Astrocyte of the cerebellum (primary cell): ENCODE data around the gene SYN1.

ENCODE experiments used
- DNase-seq: peaks from one replicate; pipeline ENCODE4 v3.0.0-alpha.2; 2011; ENCODE audit warnings: low read depth
- H3K4me3 ChIP-seq: 2 replicates; pipeline ENCODE4 v1.5.1; 2011; ENCODE audit warnings: mild to moderate bottlenecking, low read depth, low read length, moderate library complexity
- CTCF ChIP-seq: IDR thresholded peaks from 2 replicates; pipeline ENCODE4 v1.5.1; 2012; ENCODE audit warnings: low read length, low read depth, moderate library complexity, mild to moderate bottlenecking; ENCODE audit errors: missing control alignments
- in situ Hi-C: cut with HindIII; loops from 2 replicates; pipeline ENCODE4 v1.10.0; 2017; ENCODE audit warnings: low sequenced_read_pairs

Gene SYN1

DNA sequence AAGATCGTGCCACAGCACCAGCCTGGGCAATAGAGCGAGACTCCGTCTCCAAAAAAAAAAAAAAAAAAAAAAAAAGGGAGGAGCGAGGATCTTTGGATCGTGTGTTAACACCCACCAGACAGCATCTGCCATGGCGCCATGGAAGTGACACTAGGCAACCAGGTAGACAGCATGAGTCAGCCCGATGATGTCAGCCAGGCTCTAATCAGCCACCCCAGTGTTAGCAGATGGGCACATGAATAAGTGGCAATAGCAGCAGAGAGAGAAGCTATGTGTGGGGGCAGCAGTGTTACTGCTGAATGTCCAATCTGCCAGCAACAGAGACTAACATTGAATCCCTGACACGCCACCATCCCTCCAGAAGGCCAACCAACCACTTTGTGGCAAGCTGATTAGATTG is 6.6 kb downstream of the SYN1 start:
- no peak overlapping the region for H3K4me3 ChIP-seq
- no peak for DNase-seq
- TF ChIP-seq CTCF = no peak
- in situ Hi-C loops = no loop called here

DNA sequence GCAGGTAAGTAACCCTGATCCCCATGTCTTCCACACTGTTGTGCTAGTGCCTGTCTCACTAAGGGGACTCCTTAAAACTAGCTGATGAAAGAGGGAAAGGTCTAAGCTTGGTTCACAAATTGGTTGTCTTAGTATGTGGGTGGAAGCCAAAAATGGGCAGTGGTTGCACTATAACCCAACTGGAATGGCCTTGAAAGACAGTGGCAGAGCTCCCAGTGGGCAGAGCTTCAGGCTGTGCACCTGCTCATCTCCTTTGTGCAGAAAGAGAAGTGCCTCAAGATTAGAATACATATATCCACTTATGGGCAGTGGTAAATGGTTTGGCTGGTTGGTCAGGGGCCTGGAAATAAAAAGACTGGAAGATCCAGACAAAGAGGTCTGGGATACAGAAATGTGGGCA is 7.2 kb downstream of the SYN1 start:
- no peak for TF ChIP-seq CTCF

GRCh38 chrX:47611926-47612325 is 7.7 kb downstream of the SYN1 start:
- no peak overlapping the region for H3K4me3 ChIP-seq
- no peak for TF ChIP-seq CTCF
- no peak for DNase-seq
- in situ Hi-C loops = no loop called here

More for the DNA sequence above, 7.2 kb downstream of the SYN1 start:
- DNase-seq = no peak
- in situ Hi-C loops = no loop called here
- H3K4me3 ChIP-seq = no peak overlapping the region

DNA sequence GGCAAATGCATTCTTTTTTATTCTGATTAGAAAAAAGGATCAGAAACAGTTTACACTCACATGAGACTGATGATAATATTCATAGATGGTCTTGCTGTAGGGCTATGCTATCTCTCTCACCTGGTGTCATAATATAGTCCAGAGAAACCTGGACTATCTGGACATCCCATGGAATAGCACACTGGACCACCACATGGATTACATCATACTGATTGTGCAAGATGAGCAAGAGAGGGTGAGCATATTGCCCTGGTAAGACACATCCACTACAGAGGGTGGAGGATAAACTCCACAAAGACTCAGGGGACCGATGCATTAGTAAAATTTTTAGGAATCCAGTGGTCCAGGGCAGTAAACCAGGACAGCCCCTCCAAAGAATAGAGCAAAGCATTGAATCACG is 8.2 kb downstream of the SYN1 start:
- TF ChIP-seq CTCF = no peak
- in situ Hi-C loops = no loop called here
- DNase-seq = no peak
- H3K4me3 ChIP-seq = no peak overlapping the region

GRCh38 chrX:47610511-47610910 is 9.1 kb downstream of the SYN1 start:
- in situ Hi-C loops = no loop called here
- H3K4me3 ChIP-seq = no peak overlapping the region
- no peak for TF ChIP-seq CTCF

GRCh38 chrX:47608130-47608810 is 11.4 kb downstream of the SYN1 start:
- no peak for DNase-seq
- no peak overlapping the region for H3K4me3 ChIP-seq
- no peak for TF ChIP-seq CTCF
- in situ Hi-C loops = no loop called here

More at GRCh38 chrX:47610511-47610910, 9.1 kb downstream of the SYN1 start:
- no peak for DNase-seq
